GM12892 (cell line): ENCODE results near the gene TNS2.

ENCODE experiments used
- POLR2A ChIP-seq: IDR thresholded peaks from 2 replicates; pipeline ENCODE4 v1.6.1; 2011; ENCODE audit warnings: low read depth, low read length, control low read depth
- POLR2AphosphoS5 ChIP-seq: IDR thresholded peaks from 2 replicates; pipeline ENCODE4 v1.6.1; 2011; ENCODE audit warnings: low read depth, low read length, control low read depth

- TF ChIP-seq POLR2A (no peak), POLR2AphosphoS5 (no peak)
These were observed 10.3 kb downstream of the TNS2 start for GRCh38 chr12:53060064-53060720.
